ENCODE measurements around the gene MGMT.

DNA sequence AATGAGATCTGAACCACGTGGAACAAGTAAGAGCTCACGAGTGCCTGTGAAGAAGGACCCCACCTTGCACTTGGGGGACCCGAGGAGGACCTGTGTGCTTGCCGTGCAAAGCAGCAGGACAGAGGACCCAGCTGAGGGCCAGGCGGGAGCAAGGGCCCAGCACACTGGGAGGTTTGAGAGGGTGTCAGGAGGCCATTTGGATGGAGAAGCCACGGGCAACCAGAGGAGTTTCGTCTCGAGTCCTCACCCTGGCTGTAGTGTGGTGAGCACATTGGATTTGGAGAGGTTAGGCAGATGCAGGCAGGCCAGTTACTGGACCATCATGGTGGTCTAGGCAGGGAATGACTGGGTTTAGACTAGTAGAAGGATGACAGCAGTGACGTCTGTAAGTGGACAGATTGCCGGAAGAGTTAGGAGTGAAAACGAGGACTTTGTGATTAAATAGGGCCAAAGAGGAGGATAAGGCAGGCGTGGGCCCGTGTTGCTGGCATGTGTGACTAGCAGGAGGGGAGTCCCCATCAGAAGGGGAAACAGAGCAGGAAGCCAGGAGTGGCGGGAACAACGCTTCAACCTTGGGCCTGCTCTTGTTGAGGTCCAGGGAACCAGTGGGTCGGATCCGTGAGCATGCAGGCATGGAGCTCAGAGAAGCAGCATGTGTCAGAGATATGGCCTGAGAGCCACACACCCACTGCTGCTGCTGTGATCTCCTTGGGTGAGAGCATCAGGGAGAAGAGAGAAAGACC is 208.2 kb downstream of the MGMT start:
- TF ChIP-seq ZNF274 (IDR thresholded peaks at IDR 0.05; ENCODE audit: low read depth, low read length) (no peak), SUZ12 (IDR thresholded peaks at IDR 0.05; ENCODE audit: extremely low read depth, insufficient read depth, insufficient read length) (no peak)
